Endodermal cell (in vitro differentiated cells): Measurements from ENCODE around the gene LYPD6. TPM values are rescaled to one million over a fixed set of nuclear protein-coding genes. Genes with fewer than 3 reads are reported as not detected.
A peak's percentile ranks its signal among the peaks of the same experiment; 100 is the strongest.

Source experiments
- DNase-seq: peaks from one replicate; pipeline ENCODE4 v3.0.0-alpha.2; 2017
- H3K27ac ChIP-seq: 2 replicates; pipeline ENCODE4 v1.5.1; 2013; ENCODE audit warnings: mild to moderate bottlenecking, low read depth, low read length, moderate library complexity
- H3K27me3 ChIP-seq: 2 replicates; pipeline ENCODE4 v1.6.1; 2013; ENCODE audit warnings: mild to moderate bottlenecking, low read length, moderate library complexity; ENCODE audit not compliant: insufficient read depth, control insufficient read depth, poor library complexity, severe bottlenecking
- H3K36me3 ChIP-seq: 2 replicates; pipeline ENCODE4 v1.7.0; 2013; ENCODE audit warnings: mild to moderate bottlenecking, low read length, moderate library complexity; ENCODE audit not compliant: control insufficient read depth, insufficient read depth
- H3K4me1 ChIP-seq: one replicate; pipeline ENCODE4 v1.7.0; 2013; ENCODE audit warnings: low read length; ENCODE audit not compliant: control insufficient read depth, insufficient read depth
- H3K4me3 ChIP-seq: 2 replicates; pipeline ENCODE4 v1.5.1; 2013; ENCODE audit warnings: mild to moderate bottlenecking, low read length, moderate library complexity
- H3K9ac ChIP-seq: 2 replicates; pipeline ENCODE4 v1.6.1; 2013; ENCODE audit warnings: mild to moderate bottlenecking, low read length, moderate library complexity; ENCODE audit not compliant: poor library complexity, severe bottlenecking; ENCODE audit errors: extremely low read depth
- H3K9me3 ChIP-seq: 2 replicates; pipeline ENCODE4 v1.6.1; 2013; ENCODE audit warnings: mild to moderate bottlenecking, low read length, moderate library complexity; ENCODE audit not compliant: control insufficient read depth
- H3K27ac Mint-ChIP-seq: 2 replicates; pipeline ENCODE4 v1.8.0; 2020; ENCODE audit warnings: mixed read lengths
- H3K27me3 Mint-ChIP-seq: 2 replicates; pipeline ENCODE4 v1.8.0; 2021; ENCODE audit warnings: mild to moderate bottlenecking, mixed read lengths; ENCODE audit not compliant: insufficient read depth
- H3K36me3 Mint-ChIP-seq: 2 replicates; pipeline ENCODE4 v1.8.0; 2020; ENCODE audit warnings: low read depth, mixed read lengths
- H3K4me1 Mint-ChIP-seq: 2 replicates; pipeline ENCODE4 v1.8.0; 2020; ENCODE audit warnings: mixed read lengths
- H3K4me3 Mint-ChIP-seq: 2 replicates; pipeline ENCODE4 v1.8.0; 2020; ENCODE audit warnings: mild to moderate bottlenecking, moderate library complexity, mixed read lengths
- H3K9me3 Mint-ChIP-seq: 2 replicates; pipeline ENCODE4 v1.8.0; 2020; ENCODE audit warnings: mild to moderate bottlenecking, mixed read lengths
- WGBS, 2 experiments: methylation state at CpG; one replicate each; pipeline versions ENCODE4 v1.1.5 to v1.1.7; 2013; ENCODE audit warnings: missing lambda C conversion rate in 2 of 2, mixed read lengths in 1 of 2; ENCODE audit not compliant: insufficient coverage in 1 of 2, insufficient read length in 1 of 2; 5-methylcytosine and 5-hydroxymethylcytosine counted together
- total RNA-seq, 2 donors: library from RNA; stranded (reverse); fragmentation: NEBNext Ultra II Directional in 1 of 2; extraction: Animal tissue kit (Norgen Biotek cat#: 25700) in 1 of 2; gene quantifications; 2 replicates in 1 of 2; 3 replicates in 1 of 2; pipeline ENCODE4 v1.2.1, GENCODE V29; 2021
- TF ChIP-seq, protein P1 (sequence below): fragments of 200-600 bp; sonication (generic); conservative IDR thresholded peaks from 2 replicates; pipeline ENCODE4 v1.5.0; 2021; ENCODE audit warnings: antibody characterized with exemption, mild to moderate bottlenecking

The LYPD6 gene
- total RNA-seq, 2 donors from 2014 or later, result 6.7 to 8.5 TPM

DNA sequence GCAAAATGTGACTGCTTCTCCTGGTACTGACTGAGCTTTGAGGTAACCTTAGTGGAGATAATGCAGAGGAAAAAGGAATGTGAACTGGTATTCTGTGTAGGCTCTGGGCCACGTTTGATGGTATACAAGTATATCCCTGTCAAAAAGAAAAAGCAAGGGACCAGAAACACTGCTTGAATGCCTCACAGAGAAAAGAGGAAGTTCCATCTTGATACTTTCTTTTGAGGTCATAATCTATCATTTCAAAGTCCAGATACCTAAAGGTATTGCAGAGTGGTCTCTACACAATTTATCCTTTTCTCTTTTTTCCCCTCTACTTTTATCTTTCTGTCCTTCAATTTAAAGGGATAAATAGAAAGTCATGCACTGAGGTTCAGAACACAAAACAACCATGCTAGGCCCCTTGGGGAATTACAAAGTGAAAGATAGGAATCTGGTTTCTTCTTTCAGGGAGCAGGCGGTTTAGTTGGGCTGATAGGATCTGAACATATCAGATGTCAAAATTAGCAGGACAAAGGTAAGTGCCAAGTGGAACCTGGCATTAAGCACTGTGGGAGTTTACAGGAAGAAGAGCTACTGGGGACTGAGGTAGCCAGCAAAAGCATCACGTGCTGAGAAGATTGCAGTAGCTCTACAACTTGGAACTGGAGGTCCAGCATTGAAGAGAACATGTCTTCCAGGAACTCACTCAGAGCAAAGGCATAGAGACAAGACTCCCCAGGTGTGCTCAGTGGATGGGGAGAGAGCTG, 121.2 kb downstream of the LYPD6 start:
- peaks cover 3% of the 10 kb centered on the region for H3K36me3 Mint-ChIP-seq
- WGBS, 2 experiments, result 85 to 87% methylated on average over 3 of the region's 3 CpGs
- Histone ChIP-seq H3K27ac (no peak overlapping the region), H3K4me1 (no peaks in the 10 kb centered on the region), H3K36me3 (no peaks in the 10 kb centered on the region), H3K27me3 (no peaks in the 10 kb centered on the region), H3K4me3 (no peak overlapping the region), H3K9me3 (no peaks in the 10 kb centered on the region), H3K9ac (no peak overlapping the region)
- no peak overlapping the region for H3K27ac Mint-ChIP-seq
- H3K4me1 Mint-ChIP-seq, result peaks cover 10% of the 10 kb centered on the region
- no peak overlapping the region for H3K4me3 Mint-ChIP-seq
- DNase-seq, result no peak
- H3K27me3 Mint-ChIP-seq, result peaks cover 26% of the 10 kb centered on the region
- TF ChIP-seq, protein P1, sequence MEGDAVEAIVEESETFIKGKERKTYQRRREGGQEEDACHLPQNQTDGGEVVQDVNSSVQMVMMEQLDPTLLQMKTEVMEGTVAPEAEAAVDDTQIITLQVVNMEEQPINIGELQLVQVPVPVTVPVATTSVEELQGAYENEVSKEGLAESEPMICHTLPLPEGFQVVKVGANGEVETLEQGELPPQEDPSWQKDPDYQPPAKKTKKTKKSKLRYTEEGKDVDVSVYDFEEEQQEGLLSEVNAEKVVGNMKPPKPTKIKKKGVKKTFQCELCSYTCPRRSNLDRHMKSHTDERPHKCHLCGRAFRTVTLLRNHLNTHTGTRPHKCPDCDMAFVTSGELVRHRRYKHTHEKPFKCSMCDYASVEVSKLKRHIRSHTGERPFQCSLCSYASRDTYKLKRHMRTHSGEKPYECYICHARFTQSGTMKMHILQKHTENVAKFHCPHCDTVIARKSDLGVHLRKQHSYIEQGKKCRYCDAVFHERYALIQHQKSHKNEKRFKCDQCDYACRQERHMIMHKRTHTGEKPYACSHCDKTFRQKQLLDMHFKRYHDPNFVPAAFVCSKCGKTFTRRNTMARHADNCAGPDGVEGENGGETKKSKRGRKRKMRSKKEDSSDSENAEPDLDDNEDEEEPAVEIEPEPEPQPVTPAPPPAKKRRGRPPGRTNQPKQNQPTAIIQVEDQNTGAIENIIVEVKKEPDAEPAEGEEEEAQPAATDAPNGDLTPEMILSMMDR, result no peak
- H3K9me3 Mint-ChIP-seq, result no peaks in the 10 kb centered on the region

DNA sequence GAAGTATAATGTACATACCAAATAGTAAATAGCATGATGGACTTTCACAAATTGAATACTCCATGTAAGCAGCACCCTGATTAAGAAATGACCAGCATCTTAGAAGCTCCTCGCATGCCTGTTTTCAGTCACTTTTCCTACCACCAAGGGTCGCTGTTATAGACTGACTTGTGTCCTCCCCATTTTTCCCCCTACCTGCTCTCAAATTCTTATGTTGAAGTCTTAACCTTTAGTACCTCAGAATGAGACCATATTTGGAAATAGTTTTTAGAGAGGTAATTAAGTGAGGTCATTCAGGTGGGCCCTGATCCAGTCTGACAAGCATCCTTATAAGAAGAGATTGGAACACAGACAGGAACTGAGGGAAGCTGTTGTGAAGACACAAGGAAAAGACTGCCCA, 125.9 kb downstream of the LYPD6 start:
- H3K4me3 Mint-ChIP-seq, result no peak overlapping the region
- no peak overlapping the region for H3K27ac Mint-ChIP-seq
- H3K27me3 Mint-ChIP-seq, result peaks cover 13% of the 10 kb centered on the region
- TF ChIP-seq, protein P1, result peak; percentile 66
- H3K4me3 ChIP-seq, result no peak overlapping the region
- H3K9ac ChIP-seq, result no peak overlapping the region
- DNase-seq, result no peak
- no peaks in the 10 kb centered on the region for H3K27me3 ChIP-seq
- H3K9me3 Mint-ChIP-seq, result peaks cover 23% of the 10 kb centered on the region
- no peaks in the 10 kb centered on the region for H3K4me1 ChIP-seq
- H3K36me3 Mint-ChIP-seq, result peaks cover 12% of the 10 kb centered on the region
- H3K9me3 ChIP-seq, result peaks cover 10% of the 10 kb centered on the region
- H3K4me1 Mint-ChIP-seq, result peaks cover 7% of the 10 kb centered on the region
- H3K36me3 ChIP-seq, result no peaks in the 10 kb centered on the region
- H3K27ac ChIP-seq, result no peak overlapping the region
- WGBS, 2 experiments, result 79 to 100% methylated on average over 1 to 2 of the region's 2 CpGs

DNA sequence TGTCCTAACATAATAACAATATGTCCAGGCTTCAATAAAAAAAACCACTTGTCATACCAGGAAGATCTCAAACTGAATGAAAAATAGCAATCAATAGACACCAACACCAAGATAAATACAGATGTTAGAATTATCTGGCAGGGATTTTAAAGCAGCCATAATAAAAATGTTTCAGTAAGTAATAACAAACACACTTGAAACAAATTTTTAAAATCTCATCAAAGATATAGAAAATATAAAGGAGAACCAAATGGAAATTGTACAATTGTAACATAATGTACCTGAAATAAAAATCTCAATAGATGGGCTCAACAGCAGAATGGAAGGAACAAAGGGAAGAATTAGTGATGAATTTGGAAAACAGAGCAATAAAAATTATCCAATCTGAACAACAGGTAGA, 128.1 kb downstream of the LYPD6 start:
- H3K9me3 ChIP-seq, result peaks cover 18% of the 10 kb centered on the region
- no peaks in the 10 kb centered on the region for H3K4me1 Mint-ChIP-seq
- H3K9ac ChIP-seq, result no peak overlapping the region
- TF ChIP-seq, protein P1, result no peak
- H3K27ac Mint-ChIP-seq, result no peak overlapping the region
- H3K36me3 ChIP-seq, result no peaks in the 10 kb centered on the region
- no peak overlapping the region for H3K4me3 Mint-ChIP-seq
- H3K36me3 Mint-ChIP-seq, result peaks cover 9% of the 10 kb centered on the region
- peaks cover 2% of the 10 kb centered on the region for H3K27me3 Mint-ChIP-seq
- H3K4me3 ChIP-seq, result no peak overlapping the region
- DNase-seq, result no peak
- no peak overlapping the region for H3K27ac ChIP-seq
- no peaks in the 10 kb centered on the region for H3K4me1 ChIP-seq
- no peaks in the 10 kb centered on the region for H3K27me3 ChIP-seq
- H3K9me3 Mint-ChIP-seq, result peaks cover 31% of the 10 kb centered on the region
